IPS DF 6.9 (cell line): ENCODE measurements around the gene DMD.
A peak's percentile ranks its signal among the peaks of the same experiment; 100 is the strongest.
"Not testable (repeated sequence)": the region's sequence is repeated elsewhere in the genome, so short reads cannot be mapped to it uniquely, and the experiment has no call there.

Experiments
- DNase-seq: peaks from one replicate; pipeline ENCODE4 v3.0.0-alpha.2; 2013; ENCODE audit warnings: low read depth, low spot score
- H3K27ac ChIP-seq: one replicate; pipeline ENCODE4 v1.5.1; 2013; ENCODE audit warnings: low read length, control low read depth
- H3K27me3 ChIP-seq: 2 replicates; pipeline ENCODE4 v1.6.1; 2013; ENCODE audit warnings: mild to moderate bottlenecking, low read length; ENCODE audit not compliant: control insufficient read depth, insufficient read depth
- H3K36me3 ChIP-seq: 2 replicates; pipeline ENCODE4 v1.6.1; 2013; ENCODE audit warnings: low read length; ENCODE audit not compliant: control insufficient read depth, insufficient read depth
- H3K4me1 ChIP-seq: 2 replicates; pipeline ENCODE4 v1.6.1; 2013; ENCODE audit warnings: low read length; ENCODE audit not compliant: control insufficient read depth, insufficient read depth
- H3K4me3 ChIP-seq: 2 replicates; pipeline ENCODE4 v1.5.1; 2013; ENCODE audit warnings: mild to moderate bottlenecking, low read length
- H3K9me3 ChIP-seq: 2 replicates; pipeline ENCODE4 v1.6.1; 2013; ENCODE audit warnings: low read length, inconsistent platforms; ENCODE audit not compliant: control insufficient read depth, insufficient read depth
- WGBS: extraction: QIAGEN DNeasy Blood & Tissue Kit; methylation state at CpG from one replicate; pipeline ENCODE4 v1.1.7; 2013; ENCODE audit warnings: mixed read lengths, missing lambda C conversion rate; ENCODE audit not compliant: insufficient read length, insufficient coverage; 5-methylcytosine and 5-hydroxymethylcytosine counted together

DMD gene

DNA sequence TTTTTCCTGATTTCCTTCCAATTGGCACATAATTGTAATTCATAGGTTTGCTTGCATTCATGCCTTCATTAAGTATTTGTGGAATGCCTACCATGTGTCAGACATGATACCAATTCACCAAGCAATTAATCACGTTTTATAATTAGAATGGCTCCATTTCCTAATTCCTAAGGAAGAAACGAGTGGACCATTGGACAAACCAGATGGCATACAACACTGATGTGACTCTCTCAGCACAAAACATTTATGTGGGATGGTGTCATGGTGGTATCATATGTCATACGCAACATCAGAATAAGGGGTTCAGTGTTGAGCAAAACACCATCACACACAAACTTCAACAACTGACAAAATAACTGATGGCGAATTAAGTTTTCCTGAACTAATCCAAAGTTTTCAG is 502.8 kb downstream of the DMD start:
- no peak for DNase-seq

GRCh38 chrX:32705385-32705784 is 506.0 kb downstream of the DMD start:
- H3K27me3 ChIP-seq, H3K4me3 ChIP-seq, H3K9me3 ChIP-seq, H3K4me1 ChIP-seq, H3K27ac ChIP-seq, H3K36me3 ChIP-seq, DNase-seq: not testable (repeated sequence)
- whole genome bisulfite sequencing, result no CpG with 5 or more reads among the region's 9 CpGs

More for the DNA sequence above, 502.8 kb downstream of the DMD start:
- H3K27ac ChIP-seq, result no peak overlapping the region
- H3K9me3 ChIP-seq, result no peaks in the 10 kb centered on the region
- H3K36me3 ChIP-seq, result no peaks in the 10 kb centered on the region
- no peaks in the 10 kb centered on the region for H3K4me1 ChIP-seq
- WGBS, result no CpG with 5 or more reads among the region's 4 CpGs
- no peak overlapping the region for H3K4me3 ChIP-seq
- no peaks in the 10 kb centered on the region for H3K27me3 ChIP-seq

DNA sequence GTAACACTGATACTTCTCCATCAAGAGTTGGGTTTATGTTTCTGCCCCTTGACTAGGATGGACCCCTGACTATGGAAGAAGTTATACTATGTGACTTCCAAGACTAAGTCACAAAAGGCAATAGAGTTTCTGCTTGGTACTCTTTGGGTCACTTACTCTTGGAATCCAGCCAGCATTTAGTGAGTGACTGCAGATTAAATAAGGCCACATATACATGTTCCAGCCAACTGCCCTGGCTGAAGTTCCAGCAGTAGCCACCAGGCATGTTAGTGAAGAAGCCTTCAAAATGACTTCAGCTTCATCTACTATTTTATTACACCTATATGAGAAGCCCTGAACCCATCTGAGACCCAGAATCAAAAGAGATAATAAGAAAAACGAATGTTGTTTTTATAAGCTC is 524.0 kb downstream of the DMD start:
- Histone ChIP-seq H3K27ac (no peak overlapping the region), H3K9me3 (no peaks in the 10 kb centered on the region), H3K4me1 (no peaks in the 10 kb centered on the region), H3K36me3 (no peaks in the 10 kb centered on the region), H3K4me3 (no peak overlapping the region), H3K27me3 (no peaks in the 10 kb centered on the region)
- no peak for DNase-seq
- WGBS, result no CpG with 5 or more reads among the region's 1 CpG

DNA sequence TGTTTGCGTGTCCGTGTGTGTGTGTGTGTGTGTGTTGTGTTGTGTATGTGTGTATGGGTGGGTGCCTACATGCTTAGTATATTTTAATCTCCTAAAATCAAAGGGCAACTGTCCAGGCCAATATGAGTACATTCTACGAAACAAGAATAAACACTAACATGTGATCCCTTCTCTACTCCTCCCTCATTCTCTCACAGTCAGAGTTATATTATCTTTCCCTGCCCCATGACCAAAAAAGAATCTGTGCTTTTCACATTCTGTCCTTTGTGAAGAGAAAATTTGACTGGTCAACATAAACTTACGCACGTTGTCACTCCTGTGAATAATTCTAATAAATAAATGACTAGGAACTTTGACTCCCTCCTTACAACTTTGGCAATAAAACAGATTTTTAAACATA is 532.9 kb downstream of the DMD start:
- H3K27ac ChIP-seq, result no peak overlapping the region
- WGBS, result no CpG with 5 or more reads among the region's 5 CpGs
- DNase-seq, result no peak
- no peaks in the 10 kb centered on the region for H3K4me1 ChIP-seq
- no peaks in the 10 kb centered on the region for H3K9me3 ChIP-seq
- H3K36me3 ChIP-seq, result no peaks in the 10 kb centered on the region
- no peak overlapping the region for H3K4me3 ChIP-seq
- H3K27me3 ChIP-seq, result no peaks in the 10 kb centered on the region

- Histone ChIP-seq H3K27me3 (no peaks in the 10 kb centered on the region), H3K36me3 (no peaks in the 10 kb centered on the region), H3K4me1 (no peaks in the 10 kb centered on the region), H3K4me3 (no peak overlapping the region), H3K27ac (no peak overlapping the region), H3K9me3 (no peaks in the 10 kb centered on the region)
- DNase-seq, result peak; percentile 1
- no CpG with 5 or more reads among the region's 4 CpGs for WGBS
Observed at GRCh38 chrX:32673193-32673592, 538.2 kb downstream of the DMD start.

- no CpG with 5 or more reads among the region's 2 CpGs for whole genome bisulfite sequencing
- DNase-seq, result no peak
- Histone ChIP-seq H3K27me3 (no peaks in the 10 kb centered on the region), H3K4me3 (no peak overlapping the region), H3K9me3 (no peaks in the 10 kb centered on the region), H3K27ac (no peak overlapping the region), H3K4me1 (no peaks in the 10 kb centered on the region), H3K36me3 (no peaks in the 10 kb centered on the region)
Observed at GRCh38 chrX:32662516-32662915, 548.8 kb downstream of the DMD start.

DNA sequence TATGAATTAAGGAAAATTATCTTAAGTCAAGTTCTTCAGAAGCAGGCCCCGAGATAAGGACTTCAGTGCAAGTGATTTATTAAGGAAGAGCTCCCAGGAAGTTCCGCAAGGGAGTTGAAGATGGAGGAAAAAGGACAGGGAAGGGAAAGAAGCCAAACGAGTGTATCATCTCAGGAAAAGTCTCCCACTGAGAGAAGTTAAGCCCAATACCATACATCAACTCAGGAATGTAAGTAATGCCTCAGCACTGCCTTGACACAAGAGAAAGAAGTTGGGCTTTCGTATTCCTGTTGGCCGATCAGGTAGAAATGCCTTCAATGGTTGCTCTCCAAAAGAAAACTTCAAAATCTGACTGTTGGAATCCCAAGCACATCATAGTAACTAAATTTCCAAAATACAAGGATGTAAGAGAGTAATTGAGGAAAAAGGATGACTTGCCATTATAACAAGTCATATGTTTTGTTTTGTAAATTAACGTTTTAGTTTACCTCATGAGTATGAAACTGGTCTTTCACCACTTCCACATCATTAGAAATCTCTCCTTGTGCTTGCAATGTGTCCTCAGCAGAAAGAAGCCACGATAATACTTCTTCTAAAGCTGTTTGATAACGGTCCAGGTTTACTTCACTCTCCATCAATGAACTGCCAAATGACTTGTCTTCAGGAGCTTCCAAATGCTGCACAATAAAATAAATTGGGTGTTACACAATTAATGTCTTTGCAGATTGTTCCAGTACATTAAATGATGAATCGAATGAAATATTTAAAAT is 566.7 kb downstream of the DMD start:
- peak; percentile 9 for DNase-seq
- H3K4me1 ChIP-seq, result no peaks in the 10 kb centered on the region
- no peak overlapping the region for H3K27ac ChIP-seq
- no peaks in the 10 kb centered on the region for H3K36me3 ChIP-seq
- no peak overlapping the region for H3K4me3 ChIP-seq
- WGBS, result no CpG with 5 or more reads among the region's 9 CpGs
- no peaks in the 10 kb centered on the region for H3K9me3 ChIP-seq
- no peaks in the 10 kb centered on the region for H3K27me3 ChIP-seq

- Histone ChIP-seq H3K27ac (no peak overlapping the region), H3K27me3 (no peaks in the 10 kb centered on the region)
- no CpG with 5 or more reads among the region's 3 CpGs for WGBS
Observed at GRCh38 chrX:32642283-32642682, 569.1 kb downstream of the DMD start.

GRCh38 chrX:32618154-32618553 is 593.2 kb downstream of the DMD start:
- no peak overlapping the region for H3K27ac ChIP-seq
- no peaks in the 10 kb centered on the region for H3K36me3 ChIP-seq
- no peak overlapping the region for H3K4me3 ChIP-seq
- no peaks in the 10 kb centered on the region for H3K9me3 ChIP-seq
- H3K27me3 ChIP-seq, result no peaks in the 10 kb centered on the region
- no peak for DNase-seq
- no CpG with 5 or more reads among the region's 5 CpGs for WGBS
- H3K4me1 ChIP-seq, result no peaks in the 10 kb centered on the region

More at GRCh38 chrX:32642283-32642682, 569.1 kb downstream of the DMD start:
- Histone ChIP-seq H3K4me3 (no peak overlapping the region), H3K9me3 (no peaks in the 10 kb centered on the region), H3K4me1 (no peaks in the 10 kb centered on the region), H3K36me3 (no peaks in the 10 kb centered on the region)
- no peak for DNase-seq

DNA sequence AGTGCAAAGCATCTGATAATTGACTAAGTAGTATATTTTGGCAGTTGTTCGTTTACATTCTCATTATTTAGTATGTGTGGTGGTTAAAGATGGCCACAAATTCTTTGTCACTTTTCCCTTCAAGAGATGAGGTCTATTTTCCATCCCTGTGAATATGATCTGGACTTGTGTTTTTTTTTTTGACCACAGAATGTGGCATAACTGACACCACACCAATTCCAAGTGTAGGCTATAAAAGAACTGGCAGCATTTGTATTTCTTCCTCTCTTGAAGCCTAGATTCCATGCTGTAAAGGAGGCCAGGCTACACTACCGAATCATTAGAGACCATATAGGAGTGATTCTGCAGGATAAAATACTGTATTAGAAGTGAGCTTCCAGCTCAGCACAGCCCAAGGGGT is 596.6 kb downstream of the DMD start:
- H3K4me1 ChIP-seq, result no peaks in the 10 kb centered on the region
- no peak for DNase-seq
- H3K4me3 ChIP-seq, result no peak overlapping the region
- no CpG with 5 or more reads among the region's 2 CpGs for WGBS
- no peaks in the 10 kb centered on the region for H3K27me3 ChIP-seq
- no peaks in the 10 kb centered on the region for H3K9me3 ChIP-seq
- no peaks in the 10 kb centered on the region for H3K36me3 ChIP-seq
- no peak overlapping the region for H3K27ac ChIP-seq

DNA sequence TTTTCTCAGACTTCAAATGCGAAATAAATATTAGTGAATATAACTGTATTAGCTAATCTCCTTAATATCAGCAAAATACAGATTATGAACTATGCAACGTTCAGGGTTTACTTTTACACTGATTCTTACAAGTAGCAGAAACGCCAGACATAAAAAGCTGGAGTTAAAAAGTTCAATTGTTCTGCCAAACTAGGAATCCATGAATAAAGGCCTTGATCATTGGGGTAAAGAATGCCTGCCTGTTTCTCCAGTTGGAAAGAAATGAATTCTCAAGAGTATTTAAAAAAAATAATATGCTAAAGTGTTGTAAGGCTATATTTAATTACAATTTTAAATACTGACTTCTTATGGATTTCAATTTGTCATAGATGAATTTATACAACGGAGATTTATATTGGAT is 612.2 kb downstream of the DMD start:
- Histone ChIP-seq H3K4me1 (no peaks in the 10 kb centered on the region), H3K27me3 (no peaks in the 10 kb centered on the region), H3K4me3 (no peak overlapping the region), H3K36me3 (no peaks in the 10 kb centered on the region), H3K27ac (no peak overlapping the region), H3K9me3 (no peaks in the 10 kb centered on the region)
- no peak for DNase-seq
- WGBS, result no CpG with 5 or more reads among the region's 4 CpGs
